Measurements from ENCODE around the gene TTF2.

The TTF2 gene

GRCh38 chr1:117017648-117018047 is 42.5 kb upstream of the TTF2 start:
- DNase-seq (ENCODE audit: low spot score) = peak; percentile 29
- TF ChIP-seq CTCF (IDR thresholded peaks at IDR 0.05; ENCODE audit: borderline replicate concordance, control extremely low read depth, extremely low read depth, insufficient read depth, missing control alignments) = no peak
- in situ Hi-C loops (cut with MboI; ENCODE audit: low sequenced_read_pairs, unreplicated experiment) = no loop called here

GRCh38 chr1:117020526-117021156 is 39.5 kb upstream of the TTF2 start:
- no peak for DNase-seq (ENCODE audit: low spot score)
- no peak for TF ChIP-seq CTCF (IDR thresholded peaks at IDR 0.05; ENCODE audit: borderline replicate concordance, control extremely low read depth, extremely low read depth, insufficient read depth, missing control alignments)
- in situ Hi-C loops (cut with MboI; ENCODE audit: low sequenced_read_pairs, unreplicated experiment) = no loop called here

- in situ Hi-C loops (cut with MboI; ENCODE audit: low sequenced_read_pairs, unreplicated experiment) = no loop called here
- DNase-seq (ENCODE audit: low spot score) = no peak
- no peak for TF ChIP-seq CTCF (IDR thresholded peaks at IDR 0.05; ENCODE audit: borderline replicate concordance, control extremely low read depth, extremely low read depth, insufficient read depth, missing control alignments)
These were observed 38.0 kb upstream of the TTF2 start for GRCh38 chr1:117022114-117022513.

DNA sequence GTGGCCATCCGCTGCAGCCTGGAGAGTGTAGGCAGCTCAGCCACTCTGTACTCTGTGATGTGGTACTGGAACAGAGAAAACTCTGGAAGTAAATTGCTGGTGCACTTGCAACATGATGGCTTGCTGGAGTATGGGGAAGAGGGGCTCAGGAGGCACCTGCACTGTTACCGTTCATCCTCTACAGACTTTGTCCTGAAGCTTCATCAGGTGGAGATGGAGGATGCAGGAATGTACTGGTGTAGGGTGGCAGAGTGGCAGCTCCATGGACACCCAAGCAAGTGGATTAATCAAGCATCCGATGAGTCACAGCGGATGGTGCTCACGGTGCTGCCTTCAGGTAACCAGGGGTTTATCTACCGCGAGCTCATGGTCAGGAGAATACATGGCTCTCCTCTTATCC is 34.6 kb upstream of the TTF2 start:
- no peak for TF ChIP-seq CTCF (IDR thresholded peaks at IDR 0.05; ENCODE audit: borderline replicate concordance, control extremely low read depth, extremely low read depth, insufficient read depth, missing control alignments)
- no peak for DNase-seq (ENCODE audit: low spot score)
- in situ Hi-C loops (cut with MboI; ENCODE audit: low sequenced_read_pairs, unreplicated experiment) = no loop called here

- in situ Hi-C loops (cut with MboI; ENCODE audit: low sequenced_read_pairs, unreplicated experiment) = no loop called here
- no peak for DNase-seq (ENCODE audit: low spot score)
- TF ChIP-seq CTCF (IDR thresholded peaks at IDR 0.05; ENCODE audit: borderline replicate concordance, control extremely low read depth, extremely low read depth, insufficient read depth, missing control alignments) = no peak
These were observed 33.8 kb upstream of the TTF2 start for GRCh38 chr1:117026361-117026760.

DNA sequence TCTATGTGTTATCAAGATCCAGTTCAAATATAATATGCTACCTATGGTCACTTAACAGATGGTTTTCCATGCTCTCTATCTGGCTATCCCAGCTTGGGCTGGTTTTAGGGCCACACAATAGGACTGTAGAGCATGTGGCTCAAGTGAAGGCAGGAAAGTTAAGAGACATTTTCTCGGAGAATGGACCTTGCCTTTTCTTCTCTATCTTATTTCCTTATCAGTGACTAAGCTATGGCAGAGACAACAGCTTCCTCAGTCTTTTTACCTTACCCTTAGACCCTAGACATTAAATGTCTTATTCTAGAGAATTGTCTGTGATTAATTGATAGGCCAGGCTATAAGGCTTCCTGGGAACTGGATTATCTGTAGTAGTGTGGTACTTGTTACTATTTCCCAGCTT is 30.4 kb upstream of the TTF2 start:
- in situ Hi-C loops (cut with MboI; ENCODE audit: low sequenced_read_pairs, unreplicated experiment) = no loop called here
- no peak for TF ChIP-seq CTCF (IDR thresholded peaks at IDR 0.05; ENCODE audit: borderline replicate concordance, control extremely low read depth, extremely low read depth, insufficient read depth, missing control alignments)

More for the DNA sequence above, 30.4 kb upstream of the TTF2 start:
- no peak for DNase-seq (ENCODE audit: low spot score)

All from GM13976 (cell line).